Measurements from ENCODE around the gene DHX57.

GRCh38 chr2:38873763-38874162, 2.0 kb downstream of the DHX57 start:
- no peak for TF ChIP-seq CTCF (IDR thresholded peaks at IDR 0.05; ENCODE audit: low read length)
- no peak for TF ChIP-seq EZH2phosphoT487 (IDR thresholded peaks at IDR 0.05; ENCODE audit: low read length)
- TF ChIP-seq EZH2 (optimal IDR thresholded peaks at IDR 0.05; ENCODE audit: low read depth, low read length): no peak

All from MM.1S (cell line).